ENCODE measurements around the gene CYGB. TPM values are rescaled to one million over a fixed set of nuclear protein-coding genes. Genes with fewer than 3 reads are reported as not detected.

Gene CYGB
- total and polyA plus RNA-seq, 9 of the 15 experiments (the other 6 are each of a cell fraction or from before 2014, with no cell fraction given): 0.08 to 0.95 (median 0.18) TPM; not detected in 5

DNA sequence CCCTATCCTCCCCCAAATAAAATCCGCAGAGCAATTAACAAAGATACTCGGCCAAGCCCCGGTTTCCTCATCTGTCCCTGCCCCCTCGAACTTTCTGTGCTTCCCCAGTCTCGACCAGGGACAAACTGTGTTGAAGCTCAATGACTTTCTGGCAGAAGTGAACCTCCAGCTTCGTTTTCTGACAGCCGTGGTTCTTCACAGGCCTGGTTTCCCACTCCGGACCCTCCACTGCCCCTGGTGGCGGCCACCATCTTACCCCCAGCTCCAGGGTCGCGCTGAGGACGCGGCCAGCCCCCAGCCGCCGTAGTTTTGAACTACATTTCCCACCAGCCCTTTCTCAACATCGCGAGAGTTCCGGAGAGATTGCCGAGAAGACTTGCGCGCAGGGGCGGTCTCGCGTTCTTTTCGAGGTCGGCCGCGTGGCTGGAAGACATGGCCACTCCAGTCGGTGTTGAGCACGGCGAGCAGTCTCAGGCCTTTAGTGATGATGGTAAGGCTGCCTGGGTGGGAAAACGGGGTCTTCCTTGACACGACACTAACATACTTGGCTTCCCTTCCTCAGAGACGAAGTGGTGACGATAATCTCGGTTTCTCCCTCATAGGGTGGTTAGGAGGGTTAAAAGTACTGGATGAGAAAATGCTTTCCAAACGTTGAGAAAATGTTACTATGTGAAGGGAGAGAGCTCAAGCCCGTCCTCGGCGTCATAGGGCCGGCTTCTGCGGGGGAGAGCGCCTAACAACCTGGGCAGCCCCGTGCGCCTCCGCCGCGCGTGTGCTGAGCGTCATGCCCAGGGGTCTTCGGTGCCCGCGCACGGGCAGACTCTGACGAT lies 20.1 kb upstream of the CYGB start:
- FAIRE-seq: peak; percentile 88
- in situ Hi-C loops (cut with MboI): no loop called here
- CTCF ChIA-PET (ENCODE audit: low intra/inter-chr PET ratio): interaction anchor here (0.7 to 2.4 kb wide), 5 partner anchors 66 to 264 kb away, joined by 4 to 10 read pairs (median 5); no protein-coding TSS in a partner anchor
- TF ChIP-seq TCF7L2 (IDR thresholded peaks at IDR 0.05; ENCODE audit: low read depth, low read length): no peak
- 0 out of 2 replicates have a peak, but pooled peaks have one; percentile 49 for TF ChIP-seq SRSF3 (IDR thresholded peaks at IDR 0.05; ENCODE audit: insufficient read depth, low read length)
- TF ChIP-seq PRMT5 (CRISPR knock-in tag; IDR thresholded peaks at IDR 0.05): no peak
- no peak for TF ChIP-seq MAFG (tag; conservative IDR thresholded peaks at IDR 0.05)
- TF ChIP-seq SUPT5H (IDR thresholded peaks at IDR 0.05): peak; percentile 97
- TF ChIP-seq, protein P1, sequence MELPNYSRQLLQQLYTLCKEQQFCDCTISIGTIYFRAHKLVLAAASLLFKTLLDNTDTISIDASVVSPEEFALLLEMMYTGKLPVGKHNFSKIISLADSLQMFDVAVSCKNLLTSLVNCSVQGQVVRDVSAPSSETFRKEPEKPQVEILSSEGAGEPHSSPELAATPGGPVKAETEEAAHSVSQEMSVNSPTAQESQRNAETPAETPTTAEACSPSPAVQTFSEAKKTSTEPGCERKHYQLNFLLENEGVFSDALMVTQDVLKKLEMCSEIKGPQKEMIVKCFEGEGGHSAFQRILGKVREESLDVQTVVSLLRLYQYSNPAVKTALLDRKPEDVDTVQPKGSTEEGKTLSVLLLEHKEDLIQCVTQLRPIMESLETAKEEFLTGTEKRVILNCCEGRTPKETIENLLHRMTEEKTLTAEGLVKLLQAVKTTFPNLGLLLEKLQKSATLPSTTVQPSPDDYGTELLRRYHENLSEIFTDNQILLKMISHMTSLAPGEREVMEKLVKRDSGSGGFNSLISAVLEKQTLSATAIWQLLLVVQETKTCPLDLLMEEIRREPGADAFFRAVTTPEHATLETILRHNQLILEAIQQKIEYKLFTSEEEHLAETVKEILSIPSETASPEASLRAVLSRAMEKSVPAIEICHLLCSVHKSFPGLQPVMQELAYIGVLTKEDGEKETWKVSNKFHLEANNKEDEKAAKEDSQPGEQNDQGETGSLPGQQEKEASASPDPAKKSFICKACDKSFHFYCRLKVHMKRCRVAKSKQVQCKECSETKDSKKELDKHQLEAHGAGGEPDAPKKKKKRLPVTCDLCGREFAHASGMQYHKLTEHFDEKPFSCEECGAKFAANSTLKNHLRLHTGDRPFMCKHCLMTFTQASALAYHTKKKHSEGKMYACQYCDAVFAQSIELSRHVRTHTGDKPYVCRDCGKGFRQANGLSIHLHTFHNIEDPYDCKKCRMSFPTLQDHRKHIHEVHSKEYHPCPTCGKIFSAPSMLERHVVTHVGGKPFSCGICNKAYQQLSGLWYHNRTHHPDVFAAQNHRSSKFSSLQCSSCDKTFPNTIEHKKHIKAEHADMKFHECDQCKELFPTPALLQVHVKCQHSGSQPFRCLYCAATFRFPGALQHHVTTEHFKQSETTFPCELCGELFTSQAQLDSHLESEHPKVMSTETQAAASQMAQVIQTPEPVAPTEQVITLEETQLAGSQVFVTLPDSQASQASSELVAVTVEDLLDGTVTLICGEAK (IDR thresholded peaks at IDR 0.05): peak; percentile 25
- TF ChIP-seq, protein P1 (CRISPR knock-in tag; IDR thresholded peaks at IDR 0.05): no peak
- TF ChIP-seq MTA2 (IDR thresholded peaks at IDR 0.05; ENCODE audit: low read depth): no peak
- no peak for TF ChIP-seq SMAD2 (IDR thresholded peaks at IDR 0.05; ENCODE audit: low read depth, low read length)
- no peak; a peak in 1 of 4 replicates for TF ChIP-seq CSDE1 (IDR thresholded peaks at IDR 0.05)
- TF ChIP-seq, protein P2, sequence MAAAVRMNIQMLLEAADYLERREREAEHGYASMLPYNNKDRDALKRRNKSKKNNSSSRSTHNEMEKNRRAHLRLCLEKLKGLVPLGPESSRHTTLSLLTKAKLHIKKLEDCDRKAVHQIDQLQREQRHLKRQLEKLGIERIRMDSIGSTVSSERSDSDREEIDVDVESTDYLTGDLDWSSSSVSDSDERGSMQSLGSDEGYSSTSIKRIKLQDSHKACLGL (CRISPR knock-in tag; IDR thresholded peaks at IDR 0.05; ENCODE audit: borderline replicate concordance, poor library complexity, severe bottlenecking): peak; percentile 36

More for the DNA sequence above, 20.1 kb upstream of the CYGB start:
- peaks cover 43% of the 10 kb centered on the region for H3K36me3 ChIP-seq (ENCODE audit: control insufficient read depth, insufficient read depth, low read length)
- peak overlapping the region; percentile 95 for H3K4me2 ChIP-seq (ENCODE audit: insufficient read depth, low read length)
- H3K79me2 ChIP-seq (ENCODE audit: control insufficient read depth, insufficient read depth, low read length): peaks cover 61% of the 10 kb centered on the region
- H3K27me3 ChIP-seq (ENCODE audit: control insufficient read depth in 2 of 2, insufficient read depth in 2 of 2, low read length in 2 of 2): no peaks in the 10 kb centered on the region
- no peaks in the 10 kb centered on the region for H3K9me3 ChIP-seq (replicated peaks; ENCODE audit: control insufficient read depth, insufficient read depth, low read depth, low read length)
- peaks cover 21% of the 10 kb centered on the region for H4K20me1 ChIP-seq (replicated peaks; ENCODE audit: control insufficient read depth, insufficient read depth, low read length)
- peak overlapping the region; percentile 95 to 98 for H3K9ac ChIP-seq (ENCODE audit: insufficient read depth in 1 of 2, low read depth in 2 of 2, low read length in 2 of 2)
- under 1% methylated on average over 55 of the region's 55 CpGs for WGBS (ENCODE audit: insufficient coverage, low coverage, missing lambda C conversion rate)
- DNase-seq (ENCODE audit: extremely low read depth in 1 of 4, low spot score in 3 of 4) (peak; percentile 85 to 98 (median 89)), ATAC-seq (peak; percentile 92)
- H3K27ac ChIP-seq (ENCODE audit: extremely low read depth, low read depth, low read length): peak overlapping the region; percentile 94
- H3K4me3 ChIP-seq: peak overlapping the region; percentile 57
- H3K9me1 ChIP-seq (ENCODE audit: control insufficient read depth, insufficient read depth, low read length): no peaks in the 10 kb centered on the region
- peaks cover 22 to 31% of the 10 kb centered on the region in 2 experiments for H3K4me1 ChIP-seq (replicated peaks in 1 of 2; ENCODE audit: control insufficient read depth in 2 of 2, insufficient read depth in 2 of 2, low read length in 2 of 2)
- H2AFZ ChIP-seq (ENCODE audit: low read depth, low read length): peak overlapping the region; percentile 99
- TSS peak; percentile 80 for BruUV-seq (replicated peaks)
- intact Hi-C loops (cut with micrococcal nuclease): loop anchor here (1.0 to 5.0 kb wide), 3 partner anchors 45 to 123 kb away; no protein-coding TSS in a partner anchor
- POLR2A ChIA-PET: interaction anchor here (0.6 to 5.8 kb wide), 54 partner anchors 8 to 620 kb away, joined by 3 to 48 read pairs (median 4); partner anchors contain the start of genes PRCD, PRPSAP1 and SRSF2

All from K562 (cell line).